Raji (cell line): Measurements from ENCODE around the gene TLDC2.
A peak's percentile ranks its signal among the peaks of the same experiment; 100 is the strongest.

ENCODE experiments used
- POLR2A ChIP-seq: IDR thresholded peaks from 2 replicates; pipeline ENCODE4 v1.6.1; 2011; ENCODE audit warnings: low read depth, low read length, control low read depth; ENCODE audit not compliant: insufficient read depth

Gene TLDC2

GRCh38 chr20:36875702-36876472 is at the start of gene TLDC2:
Gene TLDC2 (plus strand): TSS chr20:36876138. CDS start chr20:36876175, 37 bp downstream.
- TF ChIP-seq POLR2A: no peak

- no peak for TF ChIP-seq POLR2A
Observed at GRCh38 chr20:36826554-36827244, 49.2 kb upstream of the TLDC2 start.

GRCh38 chr20:36827541-36828279 is 48.2 kb upstream of the TLDC2 start:
- TF ChIP-seq POLR2A: no peak

GRCh38 chr20:36830791-36831691 is 44.9 kb upstream of the TLDC2 start:
- no peak for TF ChIP-seq POLR2A

GRCh38 chr20:36832791-36833190 is 43.1 kb upstream of the TLDC2 start:
- no peak for TF ChIP-seq POLR2A

GRCh38 chr20:36833275-36834020 is 42.5 kb upstream of the TLDC2 start:
- TF ChIP-seq POLR2A: no peak

GRCh38 chr20:36835025-36835424 is 40.9 kb upstream of the TLDC2 start:
- TF ChIP-seq POLR2A: no peak

- TF ChIP-seq POLR2A: peak; percentile 83
Observed at GRCh38 chr20:36835453-36836198, 40.3 kb upstream of the TLDC2 start.

GRCh38 chr20:36836591-36837269 is 39.2 kb upstream of the TLDC2 start:
- TF ChIP-seq POLR2A: peak; percentile 35; the same call in 1 of the 2 replicates

GRCh38 chr20:36839150-36839549 is 36.8 kb upstream of the TLDC2 start:
- no peak for TF ChIP-seq POLR2A

- peak; percentile 31; the same call in 1 of the 2 replicates for TF ChIP-seq POLR2A
Observed at GRCh38 chr20:36845288-36845971, 30.5 kb upstream of the TLDC2 start.
